ENCODE data around the gene ZSWIM6. TPM values are rescaled to one million over a fixed set of nuclear protein-coding genes. Genes with fewer than 3 reads are reported as not detected.
A peak's percentile ranks its signal among the peaks of the same experiment; 100 is the strongest.

The ZSWIM6 gene
- total RNA-seq, 1 experiment from 2014 or later = 13.2 TPM

DNA sequence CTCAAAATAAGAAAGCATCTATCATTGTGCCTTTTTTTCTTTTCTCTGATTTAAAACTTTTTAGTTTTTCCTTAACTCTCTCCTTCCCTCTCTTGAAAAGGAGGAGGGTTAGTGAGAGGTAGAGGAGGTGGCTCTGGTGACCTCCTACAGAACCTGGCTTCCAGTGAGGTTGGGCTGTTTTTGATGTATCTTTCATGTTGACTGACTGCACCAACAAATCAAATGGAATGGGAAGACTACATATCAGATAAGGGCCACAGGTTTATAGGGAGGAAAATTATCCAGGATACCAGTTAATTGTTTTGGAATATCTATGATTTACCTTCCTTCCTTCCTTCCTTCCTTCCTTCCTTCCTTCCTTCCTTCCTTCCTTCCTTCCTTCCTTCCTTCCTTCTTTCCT, 173.2 kb downstream of the ZSWIM6 start:
- BruUV-seq (replicated peaks) = no TSS peak
- Mint-ChIP-seq H3K9me3 (ENCODE audit: low read depth, unreplicated experiment) (no peaks in the 10 kb centered on the region), H3K27me3 (ENCODE audit: unreplicated experiment) (no peaks in the 10 kb centered on the region)

GRCh38 chr5:61507232-61507631, 175.2 kb downstream of the ZSWIM6 start:
- H3K27ac Mint-ChIP-seq (ENCODE audit: unreplicated experiment) = no peak overlapping the region
- intact Hi-C loops (cut with micrococcal nuclease; ENCODE audit: unreplicated experiment) = no loop called here
- H3K27me3 Mint-ChIP-seq (ENCODE audit: unreplicated experiment) = no peaks in the 10 kb centered on the region
- peaks cover 7% of the 10 kb centered on the region for H3K4me1 Mint-ChIP-seq (ENCODE audit: low read depth, unreplicated experiment)
- TF ChIP-seq CTCF (IDR thresholded peaks at IDR 0.05; ENCODE audit: unreplicated experiment) = no peak
- no peak overlapping the region for H3K4me3 Mint-ChIP-seq (ENCODE audit: low read depth, unreplicated experiment)
- no peaks in the 10 kb centered on the region for H3K36me3 Mint-ChIP-seq (ENCODE audit: insufficient read depth, unreplicated experiment)
- CTCF ChIA-PET = no interaction called here
- no peak for DNase-seq
- no peaks in the 10 kb centered on the region for H3K9me3 Mint-ChIP-seq (ENCODE audit: low read depth, unreplicated experiment)
- no TSS peak for BruUV-seq (replicated peaks)

More for the DNA sequence above, 173.2 kb downstream of the ZSWIM6 start:
- Mint-ChIP-seq H3K36me3 (ENCODE audit: insufficient read depth, unreplicated experiment) (no peaks in the 10 kb centered on the region), H3K4me3 (ENCODE audit: low read depth, unreplicated experiment) (no peak overlapping the region), H3K4me1 (ENCODE audit: low read depth, unreplicated experiment) (peaks cover 7% of the 10 kb centered on the region), H3K27ac (ENCODE audit: unreplicated experiment) (no peak overlapping the region)
- TF ChIP-seq CTCF (IDR thresholded peaks at IDR 0.05; ENCODE audit: unreplicated experiment) = no peak
- intact Hi-C loops (cut with micrococcal nuclease; ENCODE audit: unreplicated experiment) = no loop called here
- CTCF ChIA-PET = no interaction called here
- no peak for DNase-seq

- H3K9me3 Mint-ChIP-seq (ENCODE audit: low read depth, unreplicated experiment) = peaks cover 3% of the 10 kb centered on the region
- peak overlapping the region; percentile 23 for H3K27ac Mint-ChIP-seq (ENCODE audit: unreplicated experiment)
- CTCF ChIA-PET = no interaction called here
- BruUV-seq (replicated peaks) = no TSS peak
- H3K4me1 Mint-ChIP-seq (ENCODE audit: low read depth, unreplicated experiment) = no peaks in the 10 kb centered on the region
- no peak for DNase-seq
- no peak overlapping the region for H3K4me3 Mint-ChIP-seq (ENCODE audit: low read depth, unreplicated experiment)
- no peak for TF ChIP-seq CTCF (IDR thresholded peaks at IDR 0.05; ENCODE audit: unreplicated experiment)
- H3K27me3 Mint-ChIP-seq (ENCODE audit: unreplicated experiment) = no peaks in the 10 kb centered on the region
- H3K36me3 Mint-ChIP-seq (ENCODE audit: insufficient read depth, unreplicated experiment) = no peaks in the 10 kb centered on the region
- intact Hi-C loops (cut with micrococcal nuclease; ENCODE audit: unreplicated experiment) = no loop called here
These were observed 184.9 kb downstream of the ZSWIM6 start for GRCh38 chr5:61516946-61517345.

GRCh38 chr5:61519728-61520277, 187.7 kb downstream of the ZSWIM6 start:
- Mint-ChIP-seq H3K4me3 (ENCODE audit: low read depth, unreplicated experiment) (no peak overlapping the region), H3K9me3 (ENCODE audit: low read depth, unreplicated experiment) (peaks cover 3% of the 10 kb centered on the region), H3K4me1 (ENCODE audit: low read depth, unreplicated experiment) (peaks cover 12% of the 10 kb centered on the region), H3K36me3 (ENCODE audit: insufficient read depth, unreplicated experiment) (no peaks in the 10 kb centered on the region), H3K27me3 (ENCODE audit: unreplicated experiment) (no peaks in the 10 kb centered on the region), H3K27ac (ENCODE audit: unreplicated experiment) (no peak overlapping the region)
- no peak for DNase-seq
- intact Hi-C loops (cut with micrococcal nuclease; ENCODE audit: unreplicated experiment) = loop anchor here (10.0 kb wide), 1 partner anchor 465 kb away; no protein-coding TSS in a partner anchor
- no peak for TF ChIP-seq CTCF (IDR thresholded peaks at IDR 0.05; ENCODE audit: unreplicated experiment)
- CTCF ChIA-PET = no interaction called here
- BruUV-seq (replicated peaks) = no TSS peak
